IMR-90 (cell line): ENCODE data around the gene TULP4. TPM values are rescaled to one million over a fixed set of nuclear protein-coding genes. Genes with fewer than 3 reads are reported as not detected.

Source experiments
- ATAC-seq: fragments of 200-7000 bp; cut with Tn5 transposase; 2 replicates; pipeline ENCODE4 v1.9.1; 2020; ENCODE audit warnings: low read depth, mild to moderate bottlenecking, moderate library complexity
- BruUV-seq: library from RNA; stranded (reverse); fragments of 400-500 nt; replicated peaks from 2 replicates; lab custom pipeline; 2021; lab: Mats Ljungman, UMichigan
- CTCF ChIA-PET: fragments of 300-600 bp; formaldehyde crosslinking; extraction: SDS; loops from one replicate; lab custom pipeline; 2021; ENCODE audit warnings: antibody characterized with exemption; lab: Yijun Ruan, JAX
- POLR2A ChIA-PET: fragments of 300-600 bp; sonication (Branson Sonifier 250); formaldehyde crosslinking; loops from one replicate; lab custom pipeline; 2022; ENCODE audit warnings: antibody characterized with exemption; ENCODE audit not compliant: unreplicated experiment; lab: Charles Lee
- DNase-seq: peaks from one replicate; pipeline ENCODE4 v3.0.0; 2013
- H2AFZ ChIP-seq: replicated peaks from 2 replicates; pipeline ENCODE3; 2013; ENCODE audit warnings: low read length, mild to moderate bottlenecking; ENCODE audit not compliant: poor library complexity
- H2AK5ac ChIP-seq: 2 replicates; pipeline ENCODE4 v1.6.1; 2013; ENCODE audit warnings: low read depth, low read length, inconsistent platforms
- H2AK9ac ChIP-seq: replicated peaks from 2 replicates; pipeline ENCODE3; 2013; ENCODE audit warnings: mild to moderate bottlenecking, low read depth, low read length, moderate library complexity; ENCODE audit not compliant: poor library complexity
- H2BK120ac ChIP-seq: 2 replicates; pipeline ENCODE4 v1.6.1; 2013; ENCODE audit warnings: low read depth, low read length, inconsistent platforms
- H2BK15ac ChIP-seq: 3 replicates; pipeline ENCODE4 v1.6.1; 2013; ENCODE audit warnings: low read depth, low read length, inconsistent platforms
- H2BK20ac ChIP-seq: 2 replicates; pipeline ENCODE4 v1.6.1; 2013; ENCODE audit warnings: low read depth, mild to moderate bottlenecking, inconsistent platforms, low read length, moderate library complexity
- H2BK5ac ChIP-seq: 2 replicates; pipeline ENCODE4 v1.6.1; 2013; ENCODE audit warnings: mild to moderate bottlenecking, low read depth, low read length, inconsistent platforms; ENCODE audit not compliant: poor library complexity, severe bottlenecking
- H3K14ac ChIP-seq: replicated peaks from 2 replicates; pipeline ENCODE4 v1.6.1; 2013; ENCODE audit warnings: low read depth, low read length, inconsistent platforms
- H3K18ac ChIP-seq: 2 replicates; pipeline ENCODE4 v1.6.1; 2013; ENCODE audit warnings: low read depth, low read length, control low read depth
- H3K23ac ChIP-seq: 2 replicates; pipeline ENCODE4 v1.6.1; 2013; ENCODE audit warnings: low read depth, low read length, inconsistent platforms
- H3K27ac ChIP-seq: 2 replicates; pipeline ENCODE4 v1.5.1; 2013; ENCODE audit warnings: mild to moderate bottlenecking, control low read depth, low read length; ENCODE audit not compliant: insufficient read depth
- H3K27me3 ChIP-seq: 2 replicates; pipeline ENCODE4 v1.6.1; 2013; ENCODE audit warnings: low read length; ENCODE audit not compliant: control insufficient read depth, insufficient read depth
- H3K36me3 ChIP-seq: 2 replicates; pipeline ENCODE4 v1.6.1; 2013; ENCODE audit warnings: low read length, mixed read lengths; ENCODE audit not compliant: control insufficient read depth, insufficient read depth
- H3K4ac ChIP-seq: 2 replicates; pipeline ENCODE4 v1.6.1; 2013; ENCODE audit warnings: low read depth, low read length, inconsistent platforms
- H3K4me1 ChIP-seq: 2 replicates; pipeline ENCODE4 v1.6.1; 2013; ENCODE audit warnings: low read length, mixed read lengths; ENCODE audit not compliant: control insufficient read depth, insufficient read depth
- H3K4me2 ChIP-seq: 2 replicates; pipeline ENCODE4 v1.6.1; 2013; ENCODE audit warnings: low read depth, mild to moderate bottlenecking, control low read depth, low read length, moderate library complexity
- H3K4me3 ChIP-seq: 2 replicates; pipeline ENCODE4 v1.5.1; 2013; ENCODE audit warnings: low read depth, mild to moderate bottlenecking, control low read depth, low read length, moderate library complexity; ENCODE audit not compliant: insufficient read depth
- H3K56ac ChIP-seq: 2 replicates; pipeline ENCODE4 v1.6.1; 2013; ENCODE audit warnings: low read length, inconsistent platforms; ENCODE audit not compliant: insufficient read depth; ENCODE audit errors: extremely low read depth
- H3K79me1 ChIP-seq, 2 experiments: 2 replicates each; pipeline ENCODE4 v1.6.1; 2013; ENCODE audit warnings: low read length in 2 of 2, inconsistent platforms in 1 of 2, low read depth in 1 of 2
- H3K9ac ChIP-seq: 2 replicates; pipeline ENCODE4 v1.6.1; 2013; ENCODE audit warnings: low read depth, low read length, control low read depth
- H3K9me1 ChIP-seq: 2 replicates; pipeline ENCODE4 v1.6.1; 2013; ENCODE audit warnings: low read length, inconsistent platforms; ENCODE audit not compliant: insufficient read depth
- H3K9me3 ChIP-seq: 2 replicates; pipeline ENCODE4 v1.6.1; 2013; ENCODE audit warnings: low read length; ENCODE audit not compliant: control insufficient read depth, insufficient read depth
- H4K20me1 ChIP-seq: 2 replicates; pipeline ENCODE4 v1.6.1; 2013; ENCODE audit warnings: low read length, inconsistent platforms; ENCODE audit not compliant: insufficient read depth
- H4K5ac ChIP-seq: 2 replicates; pipeline ENCODE4 v1.6.1; 2013; ENCODE audit warnings: mild to moderate bottlenecking, low read depth, low read length, control low read depth
- H4K8ac ChIP-seq, 2 experiments: 2 replicates each; pipeline ENCODE4 v1.6.1; 2013; ENCODE audit warnings: low read depth in 2 of 2, low read length in 2 of 2, control low read depth in 1 of 2, inconsistent platforms in 1 of 2
- H4K91ac ChIP-seq: 2 replicates; pipeline ENCODE4 v1.6.1; 2013; ENCODE audit warnings: low read depth, low read length, inconsistent platforms; ENCODE audit not compliant: insufficient read depth
- POLR2A ChIP-seq: IDR thresholded peaks from 2 replicates; pipeline ENCODE4 v1.6.1; 2012; ENCODE audit warnings: mild to moderate bottlenecking, low read depth, low read length
- RAD21 ChIP-seq: IDR thresholded peaks from 2 replicates; pipeline ENCODE4 v1.6.1; 2012; ENCODE audit warnings: low read length, improper control_type of control experiment
- SMC3 ChIP-seq: fragments of 150-350 bp; IDR thresholded peaks from 2 replicates; pipeline ENCODE4 v1.6.1; 2016; ENCODE audit warnings: low read depth, mild to moderate bottlenecking, antibody characterized with exemption, low read length, moderate library complexity
- WGBS, 2 experiments: methylation state at CpG; one replicate each; pipeline versions ENCODE4 v1.1.5 to v1.1.7; 2013; ENCODE audit warnings: missing lambda C conversion rate in 2 of 2; ENCODE audit not compliant: insufficient read length in 1 of 2; ENCODE audit errors: extremely low coverage in 2 of 2; 5-methylcytosine and 5-hydroxymethylcytosine counted together
- dilution Hi-C: fragments of 300-500 bp; cut with HindIII; formaldehyde crosslinking; loops from one replicate; pipeline ENCODE4 v1.14.3; 2018; ENCODE audit warnings: low sequenced_read_pairs; ENCODE audit not compliant: unreplicated experiment
- in situ Hi-C: fragments of 300-500 bp; cut with MboI; formaldehyde crosslinking; loops from 3 replicates; pipeline ENCODE4 v1.14.3; 2019; ENCODE audit warnings: low sequenced_read_pairs, inconsistent platforms, mixed read lengths
- intact Hi-C: fragments of 100-400 bp; cut with micrococcal nuclease; formaldehyde crosslinking; loops from 2 replicates; pipeline ENCODE4 v1.10.0; 2022
- polyA plus RNA-seq, 3 experiments: library from polyadenylated mRNA; depleted of rRNA; stranded (reverse); fragments of >200 nt; gene quantifications; 2 replicates each; pipeline ENCODE4 v1.2.3, GENCODE V29; 2012; ENCODE audit warnings: low replicate concordance in 1 of 3
- total RNA-seq: library from RNA; depleted of rRNA; stranded (reverse); fragments of >200 nt; gene quantifications from 2 replicates; pipeline ENCODE4 v1.2.3, GENCODE V29; 2012
- TF ChIP-seq, protein P1 (sequence below): fragments of 150-350 bp; IDR thresholded peaks from 2 replicates; pipeline ENCODE4 v1.6.1; 2016; ENCODE audit warnings: low read depth, mild to moderate bottlenecking, low read length, moderate library complexity, borderline replicate concordance

TULP4 gene
- total and polyA plus RNA-seq, 2 of the 4 experiments (the other 2 are of a cell fraction), result 8.1 to 30.6 TPM

DNA sequence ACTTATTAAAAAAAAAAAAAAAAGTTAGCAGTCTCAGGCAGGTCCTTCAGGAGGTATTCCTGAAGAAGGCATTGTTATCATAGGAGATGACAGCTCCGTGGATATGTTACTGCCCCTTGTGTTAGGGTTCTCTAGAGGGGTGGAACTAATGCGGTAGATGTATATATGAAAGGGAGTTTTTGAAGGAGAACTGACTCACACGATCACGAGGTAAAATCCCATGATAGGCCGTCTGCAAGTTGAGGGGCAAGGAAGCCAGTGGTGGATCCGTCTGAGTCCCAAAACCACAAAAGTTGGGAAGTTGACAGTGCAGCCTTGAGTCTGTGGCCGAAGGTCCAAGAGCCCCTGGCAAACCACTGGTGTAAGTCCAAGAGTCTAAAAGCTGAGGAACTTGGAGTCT lies 103.4 kb downstream of the TULP4 start:
- Histone ChIP-seq H2BK20ac (no peak overlapping the region), H2BK120ac (no peak overlapping the region), H3K9me1 (peaks cover 10% of the 10 kb centered on the region), H2AK5ac (no peak overlapping the region), H3K14ac (no peak overlapping the region), H3K56ac (no peak overlapping the region), H3K36me3 (peaks cover 5% of the 10 kb centered on the region), H3K9ac (no peak overlapping the region), H4K20me1 (no peaks in the 10 kb centered on the region; the same call in 1 of the 2 replicates), H3K18ac (no peak overlapping the region), H3K23ac (no peak overlapping the region), H2BK5ac (no peak overlapping the region), H3K27ac (no peak overlapping the region), H3K4me1 (peaks cover 7% of the 10 kb centered on the region), H3K9me3 (no peaks in the 10 kb centered on the region), H3K4me3 (no peak overlapping the region), H3K4ac (no peak overlapping the region), H2BK15ac (no peak overlapping the region), H4K91ac (no peak overlapping the region), H3K4me2 (no peak overlapping the region), H4K5ac (no peak overlapping the region), H3K79me1 (peaks cover 2 to 31% of the 10 kb centered on the region in 2 experiments), H2AFZ (no peak overlapping the region), H2AK9ac (no peak overlapping the region), H4K8ac (no peak overlapping the region), H3K27me3 (no peaks in the 10 kb centered on the region)
- dilution Hi-C loops, result no loop called here
- BruUV-seq, result no TSS peak
- CTCF ChIA-PET, result no interaction called here
- POLR2A ChIA-PET, result no interaction called here
- no peak for DNase-seq
- in situ Hi-C loops, result no loop called here
- no peak for TF ChIP-seq SMC3
- TF ChIP-seq RAD21, result no peak
- TF ChIP-seq, protein P1, sequence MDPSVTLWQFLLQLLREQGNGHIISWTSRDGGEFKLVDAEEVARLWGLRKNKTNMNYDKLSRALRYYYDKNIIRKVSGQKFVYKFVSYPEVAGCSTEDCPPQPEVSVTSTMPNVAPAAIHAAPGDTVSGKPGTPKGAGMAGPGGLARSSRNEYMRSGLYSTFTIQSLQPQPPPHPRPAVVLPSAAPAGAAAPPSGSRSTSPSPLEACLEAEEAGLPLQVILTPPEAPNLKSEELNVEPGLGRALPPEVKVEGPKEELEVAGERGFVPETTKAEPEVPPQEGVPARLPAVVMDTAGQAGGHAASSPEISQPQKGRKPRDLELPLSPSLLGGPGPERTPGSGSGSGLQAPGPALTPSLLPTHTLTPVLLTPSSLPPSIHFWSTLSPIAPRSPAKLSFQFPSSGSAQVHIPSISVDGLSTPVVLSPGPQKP, result no peak
- TF ChIP-seq POLR2A, result no peak
- intact Hi-C loops, result no loop called here
- WGBS, 2 experiments, result 88% methylated on average over 4 of the region's 7 CpGs; no CpG with 5 or more reads in 1 of the 2 experiments
- ATAC-seq, result no peak
